ENCODE data around the gene RGR.

GRCh38 chr10:84243759-84244158 lies 1.1 kb upstream of the RGR start:
- no peak for TF ChIP-seq POLR2AphosphoS5 (IDR thresholded peaks at IDR 0.05; ENCODE audit: low read depth, low read length)
- TF ChIP-seq POLR2A (IDR thresholded peaks at IDR 0.05; ENCODE audit: low read depth, low read length), result no peak

Data from GM12891 (cell line).